HUES6 (cell line): ENCODE results near the gene TRAF3IP3.

Experiments
- H3K27ac ChIP-seq: 2 replicates; pipeline ENCODE4 v1.7.0; 2013; ENCODE audit warnings: low read depth, mild to moderate bottlenecking, low read length, inconsistent platforms
- H3K27me3 ChIP-seq: 2 replicates; pipeline ENCODE4 v1.6.1; 2013; ENCODE audit warnings: low read length; ENCODE audit not compliant: control insufficient read depth, insufficient read depth
- H3K36me3 ChIP-seq: 2 replicates; pipeline ENCODE4 v1.6.1; 2013; ENCODE audit warnings: low read length; ENCODE audit not compliant: control insufficient read depth, insufficient read depth
- H3K4me1 ChIP-seq: 2 replicates; pipeline ENCODE4 v1.6.1; 2013; ENCODE audit warnings: low read length; ENCODE audit not compliant: control insufficient read depth, insufficient read depth
- H3K4me3 ChIP-seq: 2 replicates; pipeline ENCODE4 v1.5.1; 2013; ENCODE audit warnings: low read depth, low read length
- H3K9ac ChIP-seq: one replicate; pipeline ENCODE4 v1.6.1; 2013; ENCODE audit warnings: mild to moderate bottlenecking, low read length
- H3K9me3 ChIP-seq: 2 replicates; pipeline ENCODE4 v1.6.1; 2013; ENCODE audit warnings: low read depth, low read length; ENCODE audit not compliant: control insufficient read depth, insufficient read depth

The TRAF3IP3 gene

GRCh38 chr1:209827384-209828262 lies 71.8 kb downstream of the TRAF3IP3 start, which contains the start of gene UTP25:
Gene UTP25, plus strand, starts transcription at chr1:209827972. Its CDS starts 92 bp downstream, at chr1:209828064.
- Histone ChIP-seq H3K4me1 (no peaks in the 10 kb centered on the region), H3K9me3 (no peaks in the 10 kb centered on the region), H3K9ac (peak within 1 kb of the TSS; percentile 86), H3K4me3 (peak within 1 kb of the TSS; percentile 78), H3K27ac (no peak within 1 kb of the TSS), H3K27me3 (no peaks in the 10 kb centered on the region), H3K36me3 (peaks cover 18% of the 10 kb centered on the region)

DNA sequence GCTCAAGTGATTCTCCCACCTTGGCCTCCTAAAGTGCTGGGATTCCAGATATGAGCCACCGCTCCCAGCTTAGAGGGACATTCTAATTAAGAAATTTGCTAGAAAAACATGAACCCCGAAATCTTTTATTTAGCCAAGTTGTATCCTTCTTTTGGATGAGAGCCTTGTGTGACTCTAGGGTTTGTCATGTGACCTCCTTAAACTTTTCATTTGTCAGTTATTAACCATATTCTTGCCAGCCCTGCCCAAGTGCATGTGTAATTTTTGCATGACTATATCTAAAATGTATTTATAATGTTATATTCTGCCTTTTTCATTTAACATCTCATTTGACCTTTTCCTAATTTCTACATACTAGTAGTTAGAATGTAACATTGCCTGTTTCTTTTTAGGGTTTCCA lies 73.9 kb downstream of the TRAF3IP3 start:
- no peaks in the 10 kb centered on the region for H3K9me3 ChIP-seq
- no peak overlapping the region for H3K9ac ChIP-seq
- peaks cover 39% of the 10 kb centered on the region for H3K36me3 ChIP-seq
- no peak overlapping the region for H3K27ac ChIP-seq
- H3K4me1 ChIP-seq, result no peaks in the 10 kb centered on the region
- no peak overlapping the region for H3K4me3 ChIP-seq
- no peaks in the 10 kb centered on the region for H3K27me3 ChIP-seq

DNA sequence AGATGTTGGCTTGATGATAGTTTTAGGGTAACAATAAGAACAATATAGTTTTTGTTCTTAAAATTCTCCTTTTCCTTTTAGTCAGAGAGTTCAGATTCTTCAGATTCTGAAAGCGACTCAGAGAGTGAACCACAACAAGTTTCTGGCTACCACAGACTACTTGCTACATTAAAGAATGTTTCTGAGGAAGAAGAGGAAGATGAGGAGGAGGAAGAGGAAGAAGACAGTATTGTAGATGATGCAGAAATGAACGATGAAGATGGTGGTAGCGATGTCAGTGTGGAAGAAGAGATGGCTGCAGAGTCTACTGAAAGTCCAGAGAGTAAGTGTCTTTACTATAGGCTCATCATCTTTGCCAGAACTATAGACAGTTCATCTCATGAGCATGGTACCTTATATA lies 74.9 kb downstream of the TRAF3IP3 start:
- H3K4me3 ChIP-seq, result no peak overlapping the region
- H3K36me3 ChIP-seq, result peaks cover 49% of the 10 kb centered on the region
- no peak overlapping the region for H3K9ac ChIP-seq
- no peak overlapping the region for H3K27ac ChIP-seq
- H3K4me1 ChIP-seq, result no peaks in the 10 kb centered on the region
- no peaks in the 10 kb centered on the region for H3K27me3 ChIP-seq
- no peaks in the 10 kb centered on the region for H3K9me3 ChIP-seq

GRCh38 chr1:209831615-209832014 lies 75.8 kb downstream of the TRAF3IP3 start:
- H3K4me1 ChIP-seq, result no peaks in the 10 kb centered on the region
- peaks cover 58% of the 10 kb centered on the region for H3K36me3 ChIP-seq
- H3K27ac ChIP-seq, result no peak overlapping the region
- H3K27me3 ChIP-seq, result no peaks in the 10 kb centered on the region
- H3K9ac ChIP-seq, result no peak overlapping the region
- no peaks in the 10 kb centered on the region for H3K9me3 ChIP-seq
- H3K4me3 ChIP-seq, result no peak overlapping the region
